GM10847 (cell line): ENCODE data around the gene TPBGL.

ENCODE experiments used
- POLR2A ChIP-seq: IDR thresholded peaks from 2 replicates; pipeline ENCODE4 v1.6.1; 2011; ENCODE audit not compliant: insufficient read length; ENCODE audit errors: extremely low read depth

The TPBGL gene, protein sequence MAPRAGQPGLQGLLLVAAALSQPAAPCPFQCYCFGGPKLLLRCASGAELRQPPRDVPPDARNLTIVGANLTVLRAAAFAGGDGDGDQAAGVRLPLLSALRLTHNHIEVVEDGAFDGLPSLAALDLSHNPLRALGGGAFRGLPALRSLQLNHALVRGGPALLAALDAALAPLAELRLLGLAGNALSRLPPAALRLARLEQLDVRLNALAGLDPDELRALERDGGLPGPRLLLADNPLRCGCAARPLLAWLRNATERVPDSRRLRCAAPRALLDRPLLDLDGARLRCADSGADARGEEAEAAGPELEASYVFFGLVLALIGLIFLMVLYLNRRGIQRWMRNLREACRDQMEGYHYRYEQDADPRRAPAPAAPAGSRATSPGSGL

DNA sequence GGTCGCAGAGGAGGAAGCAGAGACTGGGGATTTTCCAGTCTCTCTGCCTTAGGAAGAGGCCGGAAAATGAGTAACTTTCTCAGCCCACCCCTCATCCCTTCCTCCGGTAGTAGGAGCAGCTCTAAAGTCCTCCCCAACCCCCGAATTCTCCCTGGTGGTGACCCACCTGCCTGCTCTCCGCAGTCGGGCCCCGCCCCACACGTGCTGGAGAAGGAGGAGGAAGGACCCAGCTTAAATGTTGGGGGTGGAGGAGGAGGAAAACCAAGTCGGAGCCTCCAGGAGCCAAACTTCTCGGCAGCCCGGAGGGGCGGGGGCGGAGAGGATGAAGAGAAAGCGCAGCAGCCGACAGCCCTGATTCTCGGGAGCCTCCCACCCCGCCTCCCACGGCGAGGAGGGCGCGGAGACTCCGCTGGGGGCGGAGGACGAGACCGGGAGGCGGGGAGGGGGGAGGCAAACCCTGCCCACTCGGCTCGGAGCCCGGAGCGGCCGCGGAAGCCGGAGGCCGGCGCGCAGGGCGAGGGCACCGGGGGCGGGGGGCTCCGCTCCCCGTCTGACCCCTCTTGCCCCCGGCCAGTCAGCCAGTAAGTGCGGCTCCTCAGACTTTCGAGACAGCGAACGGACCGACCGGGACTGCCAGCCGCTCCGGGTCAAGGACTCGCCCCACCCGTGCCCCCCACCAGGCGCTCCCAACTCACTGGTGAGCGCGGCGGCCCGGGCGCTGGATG is at the start of gene TPBGL:
Gene TPBGL (plus strand): TSS at position 464 of the 725 bp plus-strand sequence. CDS start 276 bp downstream, outside the sequence.
- TF ChIP-seq POLR2A, result no peak

DNA sequence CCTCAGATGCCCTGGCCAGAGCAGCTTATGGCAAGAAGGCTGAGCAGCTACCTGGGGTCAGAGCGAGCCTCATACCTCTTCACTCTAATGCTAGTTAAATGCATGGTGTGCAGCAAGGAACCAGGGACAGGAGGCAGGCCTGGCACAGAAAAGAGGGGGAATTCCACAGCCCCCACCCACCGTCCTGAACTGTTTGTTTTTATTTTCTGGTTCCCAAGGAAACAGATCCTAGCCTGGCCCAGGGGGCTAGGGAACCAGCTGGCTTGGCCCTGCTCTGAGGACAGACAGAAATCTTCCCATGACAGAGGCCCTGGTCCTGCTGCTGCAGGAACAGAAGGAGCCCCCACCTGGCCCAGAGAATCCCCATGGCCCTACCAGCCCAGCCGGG is 49.2 kb upstream of the TPBGL start:
- TF ChIP-seq POLR2A, result no peak

DNA sequence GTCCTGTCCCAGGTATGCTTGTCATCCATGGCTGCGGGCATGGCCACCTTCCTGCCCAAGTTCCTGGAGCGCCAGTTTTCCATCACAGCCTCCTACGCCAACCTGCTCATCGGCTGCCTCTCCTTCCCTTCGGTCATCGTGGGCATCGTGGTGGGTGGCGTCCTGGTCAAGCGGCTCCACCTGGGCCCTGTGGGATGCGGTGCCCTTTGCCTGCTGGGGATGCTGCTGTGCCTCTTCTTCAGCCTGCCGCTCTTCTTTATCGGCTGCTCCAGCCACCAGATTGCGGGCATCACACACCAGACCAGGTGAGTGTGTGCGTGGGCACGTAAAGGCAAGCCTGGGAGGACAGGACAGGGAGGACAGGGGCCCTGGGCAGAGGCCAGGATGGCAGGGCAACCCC is 47.3 kb upstream of the TPBGL start:
- TF ChIP-seq POLR2A, result no peak

DNA sequence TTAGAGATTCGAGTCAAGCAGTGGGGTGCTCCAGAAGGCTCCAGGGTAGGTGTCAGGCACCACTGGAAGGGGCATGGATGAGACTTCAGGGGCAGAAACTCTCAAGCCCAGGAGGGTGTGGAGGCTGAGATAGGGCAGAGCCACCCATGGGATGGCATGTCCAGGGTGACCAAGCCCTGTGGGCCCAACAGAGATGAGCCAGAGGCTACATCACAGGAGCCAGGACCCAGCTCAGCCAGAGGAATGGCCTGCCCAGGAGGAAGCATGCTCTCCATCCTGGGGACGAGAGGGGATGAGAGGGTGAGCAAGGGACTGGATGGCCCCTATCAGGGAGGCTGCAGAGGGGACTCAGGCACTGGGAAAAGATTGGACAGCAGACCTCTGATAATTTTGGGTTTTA is 46.9 kb upstream of the TPBGL start:
- no peak for TF ChIP-seq POLR2A

DNA sequence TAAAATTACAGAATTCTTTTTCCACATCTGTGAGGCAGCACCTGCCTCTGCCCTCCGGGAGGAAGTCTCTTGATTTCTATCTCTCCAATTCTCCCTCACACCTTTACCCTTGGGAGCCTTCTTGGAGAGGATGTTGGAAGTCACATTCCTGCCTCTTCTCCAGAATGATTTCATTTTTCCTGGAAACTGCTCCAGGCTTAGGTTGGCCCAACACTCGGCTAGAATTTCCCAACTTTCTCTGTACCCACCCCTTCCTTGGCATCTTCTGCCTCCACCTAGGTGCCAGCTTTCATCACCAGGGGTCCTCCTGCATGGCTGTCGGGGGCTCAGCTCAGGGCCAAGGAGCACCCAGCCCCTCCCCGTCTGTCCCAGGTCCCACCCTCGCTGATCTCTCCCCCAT is 46.4 kb upstream of the TPBGL start:
- TF ChIP-seq POLR2A, result no peak

DNA sequence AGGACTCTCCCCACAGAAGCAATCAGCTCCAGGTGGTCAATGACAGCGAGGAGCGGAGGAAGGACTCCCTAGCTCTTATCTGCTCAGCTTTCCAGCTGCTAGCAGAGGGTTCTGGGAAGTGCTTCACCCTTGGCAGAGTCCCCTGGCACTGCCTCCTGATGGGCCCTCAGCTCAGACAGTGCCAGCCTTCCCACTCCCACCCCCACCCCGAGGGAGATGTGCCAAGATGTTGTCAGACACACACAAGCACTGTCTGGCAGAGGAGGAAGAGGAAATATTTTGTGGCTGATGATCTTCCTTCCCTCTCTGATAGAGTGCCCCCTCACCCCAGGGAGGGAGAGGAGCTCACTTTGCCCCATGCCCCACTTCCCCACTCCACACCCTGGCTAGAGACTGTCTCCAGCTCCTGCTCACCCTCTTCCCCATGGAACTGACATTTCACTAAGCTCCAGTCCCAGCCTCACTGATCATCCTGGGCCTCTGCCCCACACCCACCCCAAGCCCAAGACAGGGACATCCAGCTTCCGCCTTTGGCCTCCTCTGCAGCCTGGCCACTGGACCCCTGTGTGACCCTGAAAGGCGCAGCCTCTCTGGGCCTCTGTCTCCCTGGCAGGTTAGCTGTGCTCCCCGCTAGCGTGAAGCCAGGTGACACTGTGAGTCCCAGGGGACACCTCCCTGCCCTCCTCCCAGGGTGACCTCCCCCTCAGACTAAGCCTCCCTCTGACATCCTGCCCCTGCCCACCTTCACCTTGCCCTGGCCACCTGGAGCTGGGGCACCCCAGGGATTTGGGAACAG is 45.2 kb upstream of the TPBGL start:
- no peak for TF ChIP-seq POLR2A

DNA sequence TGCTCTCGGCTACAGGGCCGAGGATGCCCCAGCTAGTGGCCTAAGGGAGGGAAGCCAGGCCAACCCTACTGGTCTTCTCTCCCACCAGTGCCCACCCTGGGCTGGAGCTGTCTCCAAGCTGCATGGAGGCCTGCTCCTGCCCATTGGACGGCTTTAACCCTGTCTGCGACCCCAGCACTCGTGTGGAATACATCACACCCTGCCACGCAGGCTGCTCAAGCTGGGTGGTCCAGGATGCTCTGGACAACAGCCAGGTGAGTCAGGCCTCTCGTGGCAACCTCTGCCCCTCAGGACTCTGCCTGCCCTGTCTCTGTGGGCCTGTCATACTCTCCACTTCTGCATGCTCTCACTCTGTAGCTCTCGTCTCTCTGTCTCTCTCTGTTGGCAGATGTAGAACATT is 44.1 kb upstream of the TPBGL start:
- no peak for TF ChIP-seq POLR2A

DNA sequence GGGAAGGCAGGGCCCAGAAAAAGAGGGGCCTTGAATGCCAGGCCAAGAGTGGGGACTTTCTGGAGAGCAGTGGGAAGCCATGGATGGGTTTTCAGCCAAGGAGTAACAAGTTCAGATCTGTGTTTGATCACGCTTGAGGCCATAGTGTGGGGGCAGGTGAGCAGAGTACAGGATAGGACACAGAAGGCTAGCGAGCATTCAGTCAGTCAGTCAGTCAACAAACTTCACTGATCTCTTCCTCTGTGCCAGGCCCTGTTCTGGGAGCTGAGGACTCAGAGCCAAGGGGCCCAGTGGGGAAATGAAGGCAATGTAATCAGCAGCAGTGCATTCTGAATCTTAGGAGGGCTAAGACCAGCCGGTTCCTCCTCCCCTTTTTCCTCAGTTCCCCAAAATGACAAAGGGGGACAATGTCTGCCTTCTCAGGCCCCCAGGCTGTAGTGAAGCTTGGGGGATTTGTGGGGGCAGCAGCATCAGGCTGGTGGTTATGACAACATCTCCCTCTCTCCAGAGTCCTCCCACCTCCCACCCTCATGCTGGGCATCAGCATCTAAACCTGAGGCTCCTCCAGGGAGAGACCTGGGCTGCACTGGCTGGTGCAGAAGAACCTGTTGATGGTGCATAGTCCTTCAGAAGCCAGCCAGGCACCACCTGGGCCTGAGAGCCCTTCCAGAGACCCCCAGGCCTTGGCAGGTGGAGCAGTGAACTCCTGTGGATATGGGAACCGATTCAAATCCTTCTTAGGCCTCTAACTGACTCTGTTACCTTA is 42.9 kb upstream of the TPBGL start:
- no peak for TF ChIP-seq POLR2A

DNA sequence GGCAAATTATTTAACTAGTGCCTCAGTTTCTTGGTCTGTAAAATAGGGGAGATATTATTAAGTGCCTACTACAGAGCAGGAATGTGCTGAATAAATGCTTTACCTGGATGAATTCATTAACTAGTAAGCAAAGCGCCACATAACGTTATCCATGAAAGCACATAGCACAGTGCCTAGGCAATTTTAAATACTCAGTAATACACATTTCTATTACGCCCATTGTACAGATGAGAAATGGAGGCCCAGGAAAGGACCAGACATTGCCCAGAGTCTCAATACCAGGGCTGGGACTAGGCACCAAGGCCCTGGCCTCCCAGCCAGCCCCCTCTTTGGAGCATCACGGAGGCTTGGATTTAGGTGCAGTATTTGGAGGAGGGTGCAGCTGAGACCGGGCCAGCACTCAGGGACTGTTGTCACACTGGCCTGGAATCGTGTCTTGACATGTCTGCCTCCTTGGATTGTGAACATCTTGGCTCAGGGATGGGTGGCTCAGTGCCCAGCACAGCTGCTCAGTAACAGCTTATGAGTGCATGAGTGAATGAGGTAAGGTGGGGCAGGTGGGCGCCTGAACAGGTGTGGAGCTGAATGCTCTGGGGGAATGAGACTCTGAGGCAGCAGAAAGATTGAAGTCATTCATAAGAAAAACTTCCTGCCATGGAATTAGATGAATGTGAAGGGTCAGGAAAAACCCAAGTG is 42.1 kb upstream of the TPBGL start:
- TF ChIP-seq POLR2A, result no peak

DNA sequence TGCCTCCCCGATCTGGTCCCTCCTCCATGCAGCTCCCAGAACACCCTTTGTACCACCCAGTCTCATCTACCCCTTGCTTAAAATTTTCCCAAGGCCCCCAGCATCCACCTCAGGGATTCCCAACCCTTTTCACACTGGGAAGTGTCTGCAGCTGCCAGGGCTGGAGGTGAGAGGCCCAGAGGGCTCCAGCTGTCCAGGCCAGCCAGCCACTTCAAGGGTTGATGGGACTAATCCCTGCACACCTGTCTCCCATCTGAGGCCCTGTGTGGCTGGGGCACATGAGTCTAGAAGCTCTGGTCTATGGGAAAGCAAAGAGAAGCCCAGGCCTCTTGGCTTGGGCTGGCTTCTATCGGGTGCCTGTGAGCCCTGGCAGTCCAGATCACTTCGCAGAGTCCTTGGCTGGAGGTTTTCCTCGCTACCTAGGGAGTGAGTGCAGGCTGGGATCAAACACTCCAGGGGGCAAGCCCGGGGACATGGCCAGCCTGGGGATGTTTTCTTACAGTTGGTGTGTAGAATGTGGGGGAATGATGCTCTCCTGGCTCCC is 41.1 kb upstream of the TPBGL start:
- TF ChIP-seq POLR2A, result no peak

DNA sequence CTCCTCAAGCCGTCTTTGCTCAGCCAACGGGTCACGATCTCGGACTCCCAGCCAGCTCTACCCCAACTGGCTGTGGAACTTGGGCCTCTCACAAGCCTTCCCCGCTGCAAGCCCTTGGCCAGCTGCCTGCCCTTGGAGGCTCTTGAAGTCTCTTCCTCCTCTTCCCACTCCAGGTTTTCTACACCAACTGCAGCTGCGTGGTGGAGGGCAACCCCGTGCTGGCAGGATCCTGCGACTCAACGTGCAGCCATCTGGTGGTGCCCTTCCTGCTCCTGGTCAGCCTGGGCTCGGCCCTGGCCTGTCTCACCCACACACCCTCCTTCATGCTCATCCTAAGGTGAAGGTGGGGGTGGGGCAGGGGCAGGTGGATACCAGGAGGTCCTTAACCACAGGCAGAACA is 40.5 kb upstream of the TPBGL start:
- TF ChIP-seq POLR2A, result no peak

DNA sequence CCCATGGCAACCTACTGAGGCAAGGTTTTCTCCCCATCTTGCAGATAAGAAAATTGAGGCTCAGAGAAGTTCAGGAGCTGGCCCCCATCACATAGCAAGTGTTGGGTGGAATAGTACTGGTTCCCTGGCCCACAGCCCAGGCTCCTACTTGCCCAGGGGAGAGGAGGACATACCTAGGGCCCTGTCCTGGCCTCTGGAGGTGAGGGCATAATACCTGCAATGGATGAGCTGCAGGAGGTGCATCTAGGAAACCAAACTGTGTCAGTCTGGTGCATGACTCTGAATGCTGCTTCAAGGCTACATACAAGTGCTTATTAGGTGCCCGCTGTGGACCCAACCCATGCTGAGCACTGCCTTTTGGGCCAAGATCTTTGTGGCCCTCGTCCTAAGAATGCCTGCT is 40.0 kb upstream of the TPBGL start:
- TF ChIP-seq POLR2A, result no peak

DNA sequence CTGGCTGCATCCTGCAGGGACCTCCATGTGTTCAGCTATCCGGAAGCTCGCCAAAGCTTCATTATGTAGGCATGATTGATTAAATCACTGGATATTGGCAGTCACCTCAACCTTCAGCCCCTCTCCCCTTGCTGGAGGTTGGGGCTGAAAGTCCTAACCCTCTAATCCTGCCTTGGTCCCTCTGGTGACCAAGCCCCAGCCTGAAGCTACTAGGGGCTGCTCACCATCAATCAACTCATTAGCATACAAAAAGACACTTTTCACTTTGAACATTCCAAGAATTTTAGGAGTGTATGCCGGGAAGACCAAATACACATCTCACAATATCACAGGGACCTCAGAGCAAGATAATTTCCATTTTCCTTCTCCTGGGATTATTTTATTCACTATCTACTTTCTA is 38.8 kb upstream of the TPBGL start:
- no peak for TF ChIP-seq POLR2A

DNA sequence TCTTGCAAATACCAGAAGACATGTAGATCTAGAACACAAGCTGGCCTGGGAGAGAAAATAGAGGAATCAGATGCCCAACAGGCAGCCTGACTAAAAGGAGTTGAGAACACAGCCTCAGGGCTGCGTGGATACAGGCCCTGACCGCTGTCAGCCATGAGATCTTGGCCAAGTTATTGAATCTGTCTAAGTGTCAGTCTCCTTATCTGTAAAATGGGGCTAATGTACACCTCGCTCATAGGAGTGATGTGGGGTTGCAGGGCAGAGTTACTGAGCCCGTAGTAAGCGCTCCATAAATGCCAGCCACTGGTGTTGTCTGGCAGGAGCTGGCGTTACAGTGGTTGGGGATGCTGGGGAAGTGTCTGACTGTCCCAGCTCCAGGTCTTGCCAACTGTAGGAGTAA is 38.4 kb upstream of the TPBGL start:
- TF ChIP-seq POLR2A, result no peak

DNA sequence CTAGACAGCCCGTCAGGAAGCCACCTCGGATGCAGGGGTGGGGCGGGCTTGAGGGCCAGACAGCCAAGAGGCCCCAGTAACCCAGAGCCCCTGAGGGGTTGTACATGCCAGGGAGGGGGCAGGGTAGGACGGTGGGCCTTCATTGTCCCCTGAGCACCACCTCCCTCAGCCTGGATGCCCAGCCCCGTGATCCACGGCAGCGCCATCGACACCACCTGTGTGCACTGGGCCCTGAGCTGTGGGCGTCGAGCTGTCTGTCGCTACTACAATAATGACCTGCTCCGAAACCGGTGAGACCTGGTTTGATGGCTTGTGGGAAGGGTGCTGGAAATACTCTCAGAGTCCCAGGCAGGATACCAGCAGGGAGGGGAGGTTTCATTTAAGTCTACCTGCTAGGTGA is 37.4 kb upstream of the TPBGL start:
- no peak for TF ChIP-seq POLR2A

DNA sequence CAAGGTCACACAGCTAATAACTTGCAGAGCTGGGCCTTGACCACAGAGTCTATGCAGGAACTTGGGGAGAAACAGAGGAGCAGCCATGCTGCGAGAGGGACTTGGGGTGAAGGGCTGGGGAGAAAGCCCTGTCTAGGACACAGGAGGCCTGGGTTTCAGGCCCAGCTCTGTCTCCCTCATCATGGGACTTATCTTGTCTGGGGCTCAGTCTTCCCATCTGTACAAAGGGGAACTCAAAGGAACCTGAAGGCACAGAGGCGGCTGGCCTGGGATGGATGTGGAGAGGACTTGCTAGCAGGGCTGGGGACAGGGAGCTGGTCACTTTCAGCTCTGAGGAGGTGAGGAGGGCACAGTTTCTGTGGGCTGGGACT is 36.9 kb upstream of the TPBGL start:
- TF ChIP-seq POLR2A, result no peak
